ENCODE results near the gene AGPAT3.

Gene AGPAT3

GRCh38 chr21:43921571-43921978 lies 56.6 kb downstream of the AGPAT3 start:
- in situ Hi-C loops (cut with MboI; ENCODE audit: low sequenced_read_pairs): no loop called here

DNA sequence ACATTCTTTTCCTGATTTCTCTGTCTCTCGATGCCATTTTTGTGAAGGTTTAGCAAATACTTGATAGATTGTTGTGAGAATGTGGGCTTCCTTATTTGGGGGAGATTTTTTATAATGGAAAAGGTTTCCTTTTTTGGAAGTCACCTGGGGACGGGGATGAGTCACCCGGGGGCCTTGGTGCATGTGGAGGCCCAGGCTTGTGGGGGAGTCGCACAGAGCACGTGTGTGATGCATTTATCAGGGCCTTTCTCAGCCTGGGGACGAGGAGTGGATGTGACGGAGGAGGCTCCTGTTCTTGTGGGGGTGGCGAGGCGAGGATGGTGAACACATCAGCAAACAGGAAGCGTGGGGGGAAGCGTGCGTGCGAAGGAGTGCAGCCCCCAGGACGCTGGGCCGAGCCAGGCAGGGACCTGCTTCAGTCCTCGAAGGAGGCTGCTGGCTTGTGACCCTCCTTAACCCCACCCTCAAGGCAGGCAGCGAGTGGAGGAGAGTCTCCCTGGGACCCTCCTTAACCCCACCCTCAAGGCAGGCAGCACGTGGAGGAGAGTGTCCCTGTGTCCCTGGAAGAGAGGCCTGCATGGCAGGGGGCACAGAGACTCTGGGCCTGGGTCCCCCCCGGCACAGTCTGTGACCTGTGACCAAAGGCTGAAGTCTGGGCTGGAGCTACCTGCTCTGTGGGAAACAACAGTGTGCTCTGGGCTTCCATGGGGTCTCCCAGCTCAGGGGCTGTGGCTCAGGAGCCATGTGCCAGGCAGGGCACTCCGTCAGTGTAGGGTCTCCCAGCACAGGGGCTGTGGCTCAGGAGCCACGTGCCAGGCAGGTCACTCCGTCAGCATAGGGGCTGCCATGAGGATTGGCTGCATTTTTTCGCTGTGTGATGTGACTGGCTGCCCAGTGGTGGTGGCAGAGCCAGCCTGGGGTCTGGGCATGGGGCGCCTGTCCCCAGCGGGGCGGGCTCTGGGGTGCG lies 57.2 kb downstream of the AGPAT3 start:
- in situ Hi-C loops (cut with MboI; ENCODE audit: low sequenced_read_pairs): no loop called here

DNA sequence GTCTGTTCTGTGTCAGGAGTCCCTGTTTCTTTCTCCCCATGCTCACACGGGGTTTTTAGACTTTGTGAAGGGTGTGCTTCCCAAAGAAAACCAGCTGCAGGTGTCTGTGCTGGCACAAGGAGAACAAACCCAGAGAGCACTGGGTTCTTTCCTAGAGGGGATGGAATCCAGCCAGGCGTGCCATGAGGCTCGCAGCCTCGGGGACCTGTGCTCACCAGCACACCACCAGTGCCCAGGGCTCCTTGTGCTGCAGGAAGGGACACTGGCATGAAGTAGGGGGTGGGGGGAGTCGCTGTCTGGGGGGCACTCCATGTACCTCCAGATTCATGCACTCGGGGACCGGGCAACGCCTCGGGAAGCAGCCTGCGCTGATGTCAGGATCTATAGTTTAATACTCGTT lies 57.9 kb downstream of the AGPAT3 start:
- in situ Hi-C loops (cut with MboI; ENCODE audit: low sequenced_read_pairs): no loop called here

DNA sequence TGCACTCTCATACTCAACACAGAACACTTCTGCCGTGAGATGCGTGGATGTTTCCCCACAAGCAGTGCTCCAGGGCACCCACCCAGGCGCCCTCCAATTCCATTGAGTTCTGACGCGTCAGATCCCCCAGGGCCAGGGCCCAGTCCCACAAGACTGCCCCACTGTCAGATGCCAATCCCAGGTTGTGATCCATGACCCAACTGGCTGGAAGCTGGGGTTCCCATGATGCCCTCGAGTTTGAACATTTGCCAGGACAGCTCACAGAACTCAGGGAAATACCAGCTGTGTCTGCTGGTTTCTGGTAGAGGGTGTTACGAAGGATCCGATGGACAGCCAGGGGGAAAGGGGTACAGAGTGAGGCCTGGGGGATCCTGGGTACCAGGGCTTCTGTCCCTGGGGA lies 58.4 kb downstream of the AGPAT3 start:
- in situ Hi-C loops (cut with MboI; ENCODE audit: low sequenced_read_pairs): no loop called here

- in situ Hi-C loops (cut with MboI; ENCODE audit: low sequenced_read_pairs): no loop called here
These were observed 59.5 kb downstream of the AGPAT3 start for GRCh38 chr21:43924421-43925095.

- in situ Hi-C loops (cut with MboI; ENCODE audit: low sequenced_read_pairs): no loop called here
These were observed 60.1 kb downstream of the AGPAT3 start for GRCh38 chr21:43925096-43925481.

DNA sequence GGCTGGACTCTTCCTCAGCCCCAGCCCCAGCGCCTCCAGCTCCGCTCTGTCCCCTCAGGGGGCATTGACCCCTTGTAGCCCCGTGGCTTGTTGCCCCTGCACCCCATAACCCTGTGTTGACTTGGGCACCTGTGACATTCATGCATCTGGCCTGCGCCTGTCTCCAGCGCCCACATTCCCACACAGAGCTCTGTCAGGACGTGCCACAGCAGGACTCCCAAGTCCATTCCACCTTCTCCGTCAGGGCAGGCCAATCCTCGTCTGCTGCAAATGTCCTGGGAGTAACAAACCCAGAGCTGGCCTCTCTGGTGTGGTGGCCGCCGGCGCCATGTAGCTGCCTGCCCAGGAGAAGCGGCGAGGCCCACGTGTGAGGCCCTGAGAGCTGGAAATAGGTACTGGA lies 60.6 kb downstream of the AGPAT3 start:
- in situ Hi-C loops (cut with MboI; ENCODE audit: low sequenced_read_pairs): no loop called here

GRCh38 chr21:43926196-43926595 lies 61.2 kb downstream of the AGPAT3 start:
- in situ Hi-C loops (cut with MboI; ENCODE audit: low sequenced_read_pairs): no loop called here

- in situ Hi-C loops (cut with MboI; ENCODE audit: low sequenced_read_pairs): no loop called here
These were observed 62.7 kb downstream of the AGPAT3 start for GRCh38 chr21:43927591-43928221.

DNA sequence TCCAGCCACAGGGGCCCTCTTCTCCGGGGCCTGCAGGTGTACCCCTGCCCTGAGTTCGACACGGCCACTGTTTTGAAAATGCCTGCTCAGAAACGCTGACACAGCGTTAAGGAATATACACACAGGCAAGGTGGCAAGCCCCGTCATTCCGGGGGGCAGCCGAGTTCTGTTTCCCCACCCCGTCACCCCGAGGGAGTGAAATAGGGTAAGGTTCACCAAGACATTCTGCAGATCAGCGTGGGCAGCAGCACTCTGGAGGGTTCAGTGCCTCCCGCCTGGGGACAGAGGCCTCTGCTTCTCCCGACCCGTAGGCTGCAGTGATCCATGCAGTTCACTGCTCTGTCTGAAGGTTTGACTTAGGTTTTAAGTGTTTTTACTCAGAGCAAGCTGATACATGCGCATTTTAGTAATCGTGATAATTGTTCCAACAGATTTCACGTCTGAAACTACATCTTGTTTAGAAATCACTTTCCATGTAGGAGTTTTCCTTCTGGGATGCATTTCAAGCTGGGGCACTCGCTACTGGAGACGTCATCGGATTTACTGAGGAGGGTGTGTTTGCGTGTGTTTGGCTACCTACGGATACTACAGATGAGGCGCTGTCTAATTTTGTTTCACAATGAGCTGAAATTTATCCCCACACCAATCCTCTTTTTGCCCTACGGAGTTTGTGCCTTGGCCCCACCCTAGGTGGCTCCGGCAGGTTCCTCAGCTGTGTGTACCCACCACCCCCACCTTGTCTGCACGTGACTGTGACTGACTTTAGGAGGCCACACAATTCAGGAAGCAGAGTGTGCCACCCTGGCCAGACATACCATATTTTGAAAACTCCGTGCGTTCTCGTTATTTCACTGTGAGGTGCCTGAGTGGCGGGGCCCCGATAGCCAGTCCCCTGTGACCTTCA lies 63.5 kb downstream of the AGPAT3 start:
- in situ Hi-C loops (cut with MboI; ENCODE audit: low sequenced_read_pairs): no loop called here

GRCh38 chr21:43929217-43929971 lies 64.4 kb downstream of the AGPAT3 start:
- in situ Hi-C loops (cut with MboI; ENCODE audit: low sequenced_read_pairs): no loop called here

DNA sequence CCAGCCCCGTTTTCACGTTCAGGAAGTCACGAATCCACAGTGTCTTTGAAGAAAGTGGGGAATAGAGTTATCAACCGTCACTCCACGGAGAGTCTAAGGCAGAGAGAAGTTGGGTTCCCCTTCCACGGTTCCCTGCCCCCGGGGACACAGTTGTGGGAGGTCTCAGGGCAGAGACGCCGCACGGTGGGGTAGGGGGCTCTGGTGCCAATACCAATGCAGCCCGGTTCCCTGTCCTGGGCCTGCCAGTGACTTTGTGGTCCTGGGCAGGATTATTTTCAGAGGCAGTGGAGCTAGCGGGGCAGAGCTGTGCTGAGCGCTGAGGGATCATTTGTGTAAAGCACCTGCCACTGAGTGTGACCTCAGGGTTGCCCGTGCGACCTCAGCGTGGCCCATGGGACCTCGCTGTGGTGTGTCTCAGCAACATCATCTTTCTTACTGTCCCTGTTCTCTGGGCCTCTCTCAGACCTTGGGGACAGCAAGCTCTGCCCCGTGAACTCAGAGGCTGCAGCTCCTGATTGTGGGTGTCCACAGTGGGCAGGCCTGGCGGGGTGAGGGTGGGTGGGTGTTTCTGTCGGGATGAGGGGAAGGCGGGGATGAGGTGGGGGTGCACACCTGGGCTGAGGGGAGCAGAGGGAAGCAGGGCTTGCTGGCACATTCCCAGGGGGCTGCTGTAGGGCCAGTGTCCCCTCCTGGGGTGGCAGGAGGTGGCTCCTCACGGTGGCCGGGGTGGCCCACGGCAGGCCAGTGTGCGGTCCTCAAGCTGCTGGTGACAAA lies 65.2 kb downstream of the AGPAT3 start:
- in situ Hi-C loops (cut with MboI; ENCODE audit: low sequenced_read_pairs): no loop called here

DNA sequence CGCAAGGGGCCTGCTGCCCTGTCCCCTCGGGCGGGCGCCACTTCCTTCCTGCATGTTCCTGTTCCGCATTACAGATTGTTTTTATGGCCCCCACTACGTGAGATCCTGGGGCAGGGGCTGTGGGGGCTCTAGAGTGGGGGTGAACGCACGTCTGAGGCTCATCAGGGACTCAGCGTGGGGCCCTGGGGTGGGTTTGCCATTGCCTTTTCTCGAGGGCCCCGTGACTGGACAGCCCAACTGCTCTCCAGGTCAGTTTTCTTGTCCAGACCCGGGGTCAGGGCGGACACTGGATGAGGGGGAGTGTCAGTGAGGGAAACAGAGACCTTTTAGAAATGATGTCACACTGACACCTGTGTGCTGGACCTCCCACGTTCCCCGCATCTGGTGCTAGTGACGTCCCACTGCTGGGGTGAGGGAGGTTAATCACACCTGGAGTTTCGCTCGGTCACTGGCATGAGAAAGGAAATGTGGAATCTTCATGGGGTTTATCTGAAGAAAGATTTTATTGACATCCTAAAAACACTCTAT lies 65.9 kb downstream of the AGPAT3 start:
- in situ Hi-C loops (cut with MboI; ENCODE audit: low sequenced_read_pairs): no loop called here

DNA sequence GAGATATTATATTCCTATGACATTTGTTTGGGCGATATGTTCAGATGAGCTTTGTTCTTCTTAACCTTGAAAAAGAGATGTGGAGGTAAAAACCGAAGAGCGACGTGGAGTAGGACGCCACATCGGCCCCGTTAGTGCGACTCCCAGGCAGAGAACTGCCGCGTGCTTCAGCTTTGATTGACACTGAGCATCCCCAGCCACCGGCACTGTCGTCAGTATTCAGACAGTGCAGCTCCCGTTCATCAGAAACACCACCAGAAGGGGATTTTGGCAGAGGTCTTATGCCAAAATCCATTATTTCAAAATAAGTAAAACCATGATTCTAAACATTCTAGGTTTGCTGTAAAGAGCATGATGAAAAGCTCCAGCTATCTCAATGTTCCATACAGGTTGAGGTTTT lies 66.5 kb downstream of the AGPAT3 start:
- in situ Hi-C loops (cut with MboI; ENCODE audit: low sequenced_read_pairs): no loop called here

DNA sequence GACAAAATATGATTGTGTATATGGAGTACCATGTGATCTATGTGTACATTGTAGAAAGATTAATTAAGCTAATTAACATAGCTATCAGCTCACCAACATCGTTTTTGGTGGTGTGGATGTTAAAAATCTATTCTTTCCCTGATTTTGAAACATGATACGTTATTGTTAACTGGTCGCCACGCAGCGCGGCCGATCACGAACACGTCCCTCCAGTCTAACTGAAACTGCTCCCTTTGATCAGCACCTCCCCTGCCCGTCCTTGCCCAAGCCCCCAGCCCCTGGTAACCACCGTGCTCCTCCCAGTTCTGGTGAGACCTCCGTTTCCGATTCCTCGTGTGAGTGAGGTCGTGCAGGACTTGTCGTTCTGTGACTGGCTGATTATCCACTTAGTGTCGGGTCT lies 67.0 kb downstream of the AGPAT3 start:
- in situ Hi-C loops (cut with MboI; ENCODE audit: low sequenced_read_pairs): no loop called here

DNA sequence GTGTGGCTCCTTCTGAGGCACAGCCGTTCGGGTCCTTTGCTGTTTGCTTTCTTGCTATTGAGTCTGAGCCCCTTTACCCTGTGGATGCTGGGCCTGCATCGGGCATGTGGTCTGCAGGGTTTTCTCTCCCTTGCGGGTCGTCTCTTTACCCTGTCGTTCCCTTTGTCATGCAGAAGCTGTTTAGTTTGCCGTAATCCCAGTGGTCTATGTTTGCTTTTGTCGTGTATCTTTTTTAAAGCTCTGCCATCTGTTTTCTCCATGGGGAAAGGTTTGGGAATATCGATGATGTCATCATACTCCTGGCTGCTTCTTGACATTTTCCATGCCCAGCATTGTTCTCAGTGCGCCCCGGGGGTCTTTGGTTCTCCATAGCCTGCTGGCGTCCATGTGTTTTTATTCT lies 68.2 kb downstream of the AGPAT3 start:
- in situ Hi-C loops (cut with MboI; ENCODE audit: low sequenced_read_pairs): no loop called here

DNA sequence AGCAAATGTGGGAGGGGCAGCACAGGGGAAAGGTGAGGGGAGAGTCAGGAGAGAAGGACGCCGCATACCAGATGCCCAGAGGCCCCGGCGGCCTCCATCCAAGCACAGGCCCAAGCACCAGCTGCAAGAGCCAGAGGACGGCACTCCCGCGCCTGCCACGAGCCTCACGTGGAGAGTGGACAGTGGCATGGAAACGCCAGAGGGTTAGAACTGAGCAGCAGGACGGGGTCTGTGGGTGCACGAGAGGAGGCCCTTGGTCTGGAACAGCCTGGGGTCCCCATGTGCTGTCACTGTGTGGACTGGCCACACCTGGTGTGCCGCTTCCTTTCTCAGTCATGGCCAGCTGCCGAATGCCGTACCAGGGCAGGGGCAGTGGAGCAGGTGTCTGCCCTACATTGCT lies 68.7 kb downstream of the AGPAT3 start:
- in situ Hi-C loops (cut with MboI; ENCODE audit: low sequenced_read_pairs): no loop called here

GRCh38 chr21:43934116-43934515 lies 69.1 kb downstream of the AGPAT3 start:
- in situ Hi-C loops (cut with MboI; ENCODE audit: low sequenced_read_pairs): no loop called here

Measured in hTERT RPE-1 (cell line).